Liver (tissue), 3 donors: ENCODE results near the gene FGFBP1.

ENCODE experiments used
- FOXA1 ChIP-seq: IDR thresholded peaks from 2 replicates; pipeline ENCODE4 v1.6.1; 2016; ENCODE audit warnings: antibody characterized with exemption
- JUND ChIP-seq, 2 donors: IDR thresholded peaks; 2 replicates each; pipeline ENCODE4 v1.6.1; 2016; ENCODE audit warnings: antibody characterized with exemption in 2 of 2
- TAF1 ChIP-seq: conservative IDR thresholded peaks from 2 replicates; pipeline ENCODE4 v1.6.1; 2016; ENCODE audit warnings: antibody characterized with exemption, mild to moderate bottlenecking
- YY1 ChIP-seq: IDR thresholded peaks from 2 replicates; pipeline ENCODE4 v1.6.1; 2016; ENCODE audit warnings: antibody characterized with exemption, mild to moderate bottlenecking
- TF ChIP-seq, protein P1 (sequence below): fragments of 150-350 bp; IDR thresholded peaks from 2 replicates; pipeline ENCODE4 v1.5.1; 2017; ENCODE audit warnings: improper control_type of control experiment, low read depth, low read length; ENCODE audit not compliant: missing input control
- TF ChIP-seq, protein P2 (sequence below): IDR thresholded peaks from 2 replicates; pipeline ENCODE4 v1.6.1; 2016; ENCODE audit warnings: antibody characterized with exemption
- TF ChIP-seq, protein P3 (sequence below): IDR thresholded peaks from 2 replicates; pipeline ENCODE4 v1.6.1; 2016; ENCODE audit warnings: antibody characterized with exemption
- TF ChIP-seq, protein P4 (sequence below): IDR thresholded peaks from 2 replicates; pipeline ENCODE4 v1.6.1; 2016; ENCODE audit warnings: antibody characterized with exemption, mild to moderate bottlenecking
- donor health status: healthy.
- donor health status: healthy.

DNA sequence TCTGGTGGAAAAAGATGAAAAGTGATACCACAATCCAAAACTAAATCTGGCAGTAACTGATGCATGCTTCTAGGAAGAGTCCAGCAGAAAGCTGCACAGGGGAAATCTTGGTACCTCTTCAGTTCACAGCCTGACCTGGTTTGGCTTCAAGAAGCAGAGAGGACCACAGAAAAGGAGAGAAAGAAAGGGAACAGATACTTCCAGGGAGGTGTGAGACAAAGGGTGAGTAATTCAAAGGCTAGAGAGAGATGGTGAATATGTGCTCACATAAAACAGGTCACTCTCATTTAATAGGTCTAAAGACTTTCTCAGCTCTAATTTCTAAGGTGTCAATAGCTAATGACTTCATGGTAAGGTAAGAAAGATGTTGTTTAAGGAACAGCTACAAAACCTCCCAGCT lies 13.2 kb upstream of the FGFBP1 start:
- no peak for TF ChIP-seq FOXA1
- TF ChIP-seq, protein P1, sequence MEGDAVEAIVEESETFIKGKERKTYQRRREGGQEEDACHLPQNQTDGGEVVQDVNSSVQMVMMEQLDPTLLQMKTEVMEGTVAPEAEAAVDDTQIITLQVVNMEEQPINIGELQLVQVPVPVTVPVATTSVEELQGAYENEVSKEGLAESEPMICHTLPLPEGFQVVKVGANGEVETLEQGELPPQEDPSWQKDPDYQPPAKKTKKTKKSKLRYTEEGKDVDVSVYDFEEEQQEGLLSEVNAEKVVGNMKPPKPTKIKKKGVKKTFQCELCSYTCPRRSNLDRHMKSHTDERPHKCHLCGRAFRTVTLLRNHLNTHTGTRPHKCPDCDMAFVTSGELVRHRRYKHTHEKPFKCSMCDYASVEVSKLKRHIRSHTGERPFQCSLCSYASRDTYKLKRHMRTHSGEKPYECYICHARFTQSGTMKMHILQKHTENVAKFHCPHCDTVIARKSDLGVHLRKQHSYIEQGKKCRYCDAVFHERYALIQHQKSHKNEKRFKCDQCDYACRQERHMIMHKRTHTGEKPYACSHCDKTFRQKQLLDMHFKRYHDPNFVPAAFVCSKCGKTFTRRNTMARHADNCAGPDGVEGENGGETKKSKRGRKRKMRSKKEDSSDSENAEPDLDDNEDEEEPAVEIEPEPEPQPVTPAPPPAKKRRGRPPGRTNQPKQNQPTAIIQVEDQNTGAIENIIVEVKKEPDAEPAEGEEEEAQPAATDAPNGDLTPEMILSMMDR, result no peak
- TF ChIP-seq, protein P2, sequence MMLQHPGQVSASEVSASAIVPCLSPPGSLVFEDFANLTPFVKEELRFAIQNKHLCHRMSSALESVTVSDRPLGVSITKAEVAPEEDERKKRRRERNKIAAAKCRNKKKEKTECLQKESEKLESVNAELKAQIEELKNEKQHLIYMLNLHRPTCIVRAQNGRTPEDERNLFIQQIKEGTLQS, result no peak
- no peak for TF ChIP-seq JUND (IDR thresholded peaks at IDR 0.05)
- TF ChIP-seq, protein P3, sequence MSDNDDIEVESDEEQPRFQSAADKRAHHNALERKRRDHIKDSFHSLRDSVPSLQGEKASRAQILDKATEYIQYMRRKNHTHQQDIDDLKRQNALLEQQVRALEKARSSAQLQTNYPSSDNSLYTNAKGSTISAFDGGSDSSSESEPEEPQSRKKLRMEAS, result no peak
- TF ChIP-seq YY1, result no peak
- TF ChIP-seq, protein P4, sequence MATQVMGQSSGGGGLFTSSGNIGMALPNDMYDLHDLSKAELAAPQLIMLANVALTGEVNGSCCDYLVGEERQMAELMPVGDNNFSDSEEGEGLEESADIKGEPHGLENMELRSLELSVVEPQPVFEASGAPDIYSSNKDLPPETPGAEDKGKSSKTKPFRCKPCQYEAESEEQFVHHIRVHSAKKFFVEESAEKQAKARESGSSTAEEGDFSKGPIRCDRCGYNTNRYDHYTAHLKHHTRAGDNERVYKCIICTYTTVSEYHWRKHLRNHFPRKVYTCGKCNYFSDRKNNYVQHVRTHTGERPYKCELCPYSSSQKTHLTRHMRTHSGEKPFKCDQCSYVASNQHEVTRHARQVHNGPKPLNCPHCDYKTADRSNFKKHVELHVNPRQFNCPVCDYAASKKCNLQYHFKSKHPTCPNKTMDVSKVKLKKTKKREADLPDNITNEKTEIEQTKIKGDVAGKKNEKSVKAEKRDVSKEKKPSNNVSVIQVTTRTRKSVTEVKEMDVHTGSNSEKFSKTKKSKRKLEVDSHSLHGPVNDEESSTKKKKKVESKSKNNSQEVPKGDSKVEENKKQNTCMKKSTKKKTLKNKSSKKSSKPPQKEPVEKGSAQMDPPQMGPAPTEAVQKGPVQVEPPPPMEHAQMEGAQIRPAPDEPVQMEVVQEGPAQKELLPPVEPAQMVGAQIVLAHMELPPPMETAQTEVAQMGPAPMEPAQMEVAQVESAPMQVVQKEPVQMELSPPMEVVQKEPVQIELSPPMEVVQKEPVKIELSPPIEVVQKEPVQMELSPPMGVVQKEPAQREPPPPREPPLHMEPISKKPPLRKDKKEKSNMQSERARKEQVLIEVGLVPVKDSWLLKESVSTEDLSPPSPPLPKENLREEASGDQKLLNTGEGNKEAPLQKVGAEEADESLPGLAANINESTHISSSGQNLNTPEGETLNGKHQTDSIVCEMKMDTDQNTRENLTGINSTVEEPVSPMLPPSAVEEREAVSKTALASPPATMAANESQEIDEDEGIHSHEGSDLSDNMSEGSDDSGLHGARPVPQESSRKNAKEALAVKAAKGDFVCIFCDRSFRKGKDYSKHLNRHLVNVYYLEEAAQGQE, result no peak
- no peak for TF ChIP-seq TAF1
